HG02798 (cell line): ENCODE results near the gene MICALL2.

Source experiments
- ATAC-seq: cut with Tn5 transposase; IDR thresholded peaks from one replicate; pipeline ENCODE4 v1.9.1; 2021; ENCODE audit warnings: mild to moderate bottlenecking; ENCODE audit not compliant: unreplicated experiment, poor library complexity

Gene MICALL2

DNA sequence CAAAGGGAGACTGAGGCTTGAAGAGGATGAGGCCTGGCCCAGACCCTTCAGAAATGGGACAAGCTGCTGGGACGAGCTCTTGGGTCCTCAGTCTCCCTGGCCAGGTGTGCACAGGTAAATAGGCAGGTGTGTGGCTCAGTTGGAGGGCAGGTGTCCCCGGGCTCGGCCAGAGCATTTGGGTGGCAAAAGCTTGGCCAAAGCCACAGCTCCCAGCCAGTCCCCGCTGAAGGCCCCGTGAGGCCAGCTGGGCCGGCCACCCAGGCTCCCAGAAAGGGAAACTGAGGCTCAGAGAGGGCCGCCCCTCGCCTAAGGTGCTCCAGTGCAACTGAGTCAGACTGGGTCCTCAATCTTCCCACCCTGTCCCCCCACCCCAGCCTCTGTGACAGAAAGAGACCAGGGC is 37.3 kb downstream of the MICALL2 start:
- ATAC-seq, result no peak

DNA sequence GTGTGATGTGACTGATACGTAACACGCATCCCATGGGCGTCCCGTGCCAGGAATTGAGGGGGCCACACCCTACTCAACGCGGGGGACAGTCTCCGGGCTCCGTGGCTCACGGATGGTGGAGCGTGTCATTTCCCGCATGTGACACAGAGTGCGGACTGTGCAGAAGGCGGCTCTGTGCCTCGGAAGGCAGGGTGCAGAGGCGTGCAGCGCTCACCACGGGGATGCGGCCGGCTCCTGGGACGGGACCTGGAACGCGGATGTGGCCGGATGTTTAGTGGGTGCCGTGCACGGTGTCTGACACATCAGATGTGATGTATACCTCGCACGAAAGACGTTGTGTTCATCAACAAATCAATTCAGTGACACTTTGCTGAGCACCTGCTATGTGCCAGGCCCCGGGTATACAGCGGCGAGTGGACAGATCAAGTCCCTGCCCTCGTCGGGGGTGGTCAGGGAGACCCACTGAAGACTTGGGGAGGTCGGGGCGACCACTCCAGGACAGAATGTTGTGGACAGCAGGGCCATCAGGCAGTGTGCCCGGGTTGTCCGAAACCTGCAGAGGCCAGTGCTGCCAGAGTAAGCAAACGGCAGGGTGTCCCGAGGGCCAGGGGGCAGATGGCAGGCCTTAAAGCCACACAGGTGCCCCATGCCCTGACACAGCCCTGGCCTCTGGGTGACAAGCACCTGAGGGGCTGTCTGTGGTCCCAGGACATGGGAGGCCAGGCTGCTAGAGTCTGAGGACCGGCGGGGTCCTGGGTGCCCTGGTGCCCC is 38.1 kb downstream of the MICALL2 start:
- ATAC-seq, result no peak

GRCh38 chr7:1419688-1420087 is 39.6 kb downstream of the MICALL2 start:
- no peak for ATAC-seq

DNA sequence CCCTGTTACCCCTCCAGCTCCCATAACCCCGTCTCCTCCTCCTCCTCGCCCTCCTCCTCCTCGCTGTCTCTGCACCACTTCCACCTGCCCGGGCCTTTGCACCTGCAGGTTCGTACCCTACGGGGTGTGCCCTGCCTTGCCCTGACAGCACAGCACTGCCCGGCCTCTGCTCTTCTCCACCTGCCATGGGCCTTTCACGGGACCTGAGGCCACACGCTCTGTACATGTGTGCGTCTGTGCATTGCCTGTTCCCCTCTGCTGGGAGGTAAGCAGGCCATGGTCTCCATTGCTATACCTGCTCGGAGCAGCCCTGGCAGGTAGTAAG is 40.0 kb downstream of the MICALL2 start:
- ATAC-seq, result no peak

- ATAC-seq, result no peak
Observed at GRCh38 chr7:1418505-1419309, 40.6 kb downstream of the MICALL2 start.

GRCh38 chr7:1415389-1415990 is 43.8 kb downstream of the MICALL2 start:
- no peak for ATAC-seq

- no peak for ATAC-seq
Observed at GRCh38 chr7:1413936-1414639, 45.2 kb downstream of the MICALL2 start.

- no peak for ATAC-seq
Observed at GRCh38 chr7:1412322-1413261, 46.7 kb downstream of the MICALL2 start.

DNA sequence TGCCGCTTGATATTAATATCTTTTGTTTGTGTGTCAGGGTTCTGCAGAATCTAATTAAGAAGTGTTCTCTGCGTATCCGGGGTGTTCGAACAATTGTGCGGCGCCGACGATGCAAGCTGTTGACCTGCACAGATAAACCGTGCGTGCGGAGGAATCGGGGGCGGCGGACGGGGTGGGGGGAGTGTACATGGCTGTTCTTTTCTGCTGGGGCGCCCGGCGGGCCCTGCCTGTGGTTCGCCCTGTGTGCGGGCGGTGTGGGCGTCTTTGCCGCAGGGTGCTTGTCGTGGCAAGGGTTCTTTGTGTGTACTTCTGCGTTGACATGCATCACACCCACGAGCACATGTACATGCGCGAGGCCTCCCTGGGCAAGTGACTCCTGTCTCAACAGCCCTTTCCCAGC is 47.9 kb downstream of the MICALL2 start:
- ATAC-seq, result no peak

DNA sequence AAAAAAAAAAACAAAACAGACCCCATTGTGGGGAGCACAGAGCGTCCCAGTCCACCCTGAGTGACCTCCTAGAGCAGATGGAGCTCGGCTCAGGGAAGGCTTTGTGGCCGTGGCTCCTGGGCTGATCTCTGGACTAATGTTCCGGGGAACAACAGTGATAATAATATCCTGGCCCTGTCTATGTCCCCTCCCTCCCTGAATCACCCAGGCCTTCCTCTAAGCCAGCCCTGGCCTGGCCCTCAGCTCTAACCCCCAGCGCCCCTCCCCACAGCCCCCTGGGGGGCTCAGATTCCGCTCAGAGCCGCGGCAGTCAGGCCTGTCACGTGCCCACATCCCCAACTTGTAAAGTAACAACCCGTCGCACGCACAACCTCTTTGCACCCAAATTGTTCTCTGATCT is 48.3 kb downstream of the MICALL2 start:
- no peak for ATAC-seq

DNA sequence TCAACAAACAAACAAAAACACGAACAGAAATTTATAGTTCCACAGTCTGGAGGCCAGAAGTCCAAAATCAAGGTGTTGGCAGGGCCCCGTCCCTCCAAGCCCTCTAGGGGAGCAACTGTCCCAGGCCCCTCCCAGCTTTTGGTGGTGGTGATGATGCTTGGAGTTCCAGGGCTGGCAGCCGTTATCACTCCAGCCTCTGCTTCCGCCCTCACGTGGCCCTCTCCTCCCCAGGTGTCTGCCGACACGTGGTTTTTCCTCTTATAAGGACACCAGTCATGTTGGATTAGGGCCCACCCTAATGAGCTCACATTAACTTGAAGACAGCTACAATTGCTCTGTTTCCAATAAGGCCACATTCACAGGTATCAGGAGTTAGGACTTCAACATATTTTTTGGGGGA is 49.7 kb downstream of the MICALL2 start:
- no peak for ATAC-seq

GRCh38 chr7:1408466-1408865 is 50.8 kb downstream of the MICALL2 start:
- no peak for ATAC-seq

GRCh38 chr7:1407892-1408291 is 51.4 kb downstream of the MICALL2 start:
- no peak for ATAC-seq

DNA sequence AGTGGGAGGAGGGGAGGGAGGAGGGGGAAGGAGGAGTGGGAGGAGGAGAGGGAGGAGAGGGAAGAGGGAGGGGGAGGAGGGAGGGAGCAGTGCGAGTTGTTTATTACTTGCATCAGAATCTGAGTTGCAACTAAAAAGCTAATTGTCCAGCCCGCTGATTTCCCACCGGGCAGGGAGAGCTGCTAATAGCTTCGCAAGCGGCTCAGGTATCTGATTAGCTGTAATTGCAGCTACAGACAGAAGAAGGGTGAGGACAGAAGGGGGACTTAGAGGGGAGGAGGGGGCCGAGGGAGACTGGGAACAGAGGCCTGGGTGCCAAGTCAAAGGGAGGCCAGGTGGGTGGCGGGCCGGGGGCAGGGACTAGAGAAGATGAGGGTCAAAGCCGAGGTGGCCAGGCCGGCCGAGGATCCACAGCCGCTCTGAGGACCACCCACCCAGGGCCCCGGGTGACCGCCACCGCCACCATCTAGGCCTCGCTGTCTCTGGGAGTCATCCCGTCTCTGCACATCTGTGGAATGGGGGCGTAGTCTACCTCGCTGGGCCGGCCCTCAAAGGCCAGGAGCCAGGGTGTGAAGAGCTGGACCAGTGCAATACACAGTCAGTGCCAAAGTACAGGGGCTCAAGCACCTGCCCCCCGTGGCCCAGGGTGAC is 54.2 kb downstream of the MICALL2 start:
- no peak for ATAC-seq

GRCh38 chr7:1404460-1404809 is 54.8 kb downstream of the MICALL2 start:
- no peak for ATAC-seq

GRCh38 chr7:1403638-1404459 is 55.4 kb downstream of the MICALL2 start:
- ATAC-seq, result no peak

DNA sequence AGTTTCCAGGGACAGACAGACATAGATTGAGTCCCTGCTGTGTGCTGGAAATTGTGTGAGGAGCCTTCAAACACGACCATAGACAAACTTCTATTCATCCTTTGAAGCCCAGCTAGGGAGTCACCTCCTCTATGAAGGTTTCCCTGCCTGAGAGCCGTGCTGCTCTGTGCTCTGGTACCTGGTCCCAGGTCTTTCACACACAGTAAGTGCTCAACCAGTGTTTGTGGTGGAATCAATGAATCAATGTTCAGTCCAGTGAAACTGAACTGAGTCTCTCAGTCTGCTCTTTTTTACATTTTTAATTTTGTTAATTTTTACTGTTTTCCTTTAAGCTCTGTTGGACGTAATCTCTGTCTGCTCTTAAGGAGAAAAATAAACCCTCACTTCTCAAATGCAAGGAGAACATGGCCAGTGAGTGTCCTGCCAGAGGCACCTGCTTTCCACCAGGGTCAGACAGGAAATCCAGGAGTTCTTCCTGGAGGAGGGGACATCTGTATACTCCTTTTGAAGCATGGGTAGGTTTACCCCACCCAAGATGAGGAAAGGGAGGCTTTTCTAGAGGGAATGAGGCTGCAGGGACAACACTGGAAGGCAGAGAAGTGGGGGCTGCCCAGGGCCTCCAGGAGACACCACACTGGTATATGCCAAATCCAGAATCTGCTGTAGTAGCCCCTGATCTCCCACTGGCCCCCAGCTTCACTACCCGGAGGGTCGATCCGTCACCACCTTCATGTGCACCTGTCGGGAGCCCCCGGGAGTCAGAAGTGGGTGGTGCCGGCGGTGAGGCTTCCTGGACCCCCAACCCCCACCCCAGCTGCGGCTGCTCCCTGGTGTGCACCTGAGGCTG is 56.3 kb downstream of the MICALL2 start:
- no peak for ATAC-seq
